Cardiac muscle cell (in vitro differentiated cells and primary cell): Measurements from ENCODE around the gene CRISPLD2. TPM values are rescaled to one million over a fixed set of nuclear protein-coding genes. Genes with fewer than 3 reads are reported as not detected.

Experiments used
- DNase-seq, 2 donors: peaks; one replicate each; pipeline versions ENCODE4 v3.0.0 to v3.0.0-alpha.2; 2010 to 2017; ENCODE audit warnings: low read depth in 1 of 2, low spot score in 1 of 2
- H3K27ac ChIP-seq: fragments of 200-600 bp; sonication (generic); 2 replicates; pipeline ENCODE4 v1.5.1; 2016
- H3K27me3 ChIP-seq: fragments of 200-600 bp; sonication (generic); 2 replicates; pipeline ENCODE4 v1.6.0; 2016; ENCODE audit warnings: control low read depth
- H3K36me3 ChIP-seq: fragments of 200-600 bp; sonication (generic); 2 replicates; pipeline ENCODE4 v1.5.1; 2016; ENCODE audit warnings: control low read depth
- H3K4me1 ChIP-seq: fragments of 200-600 bp; sonication (generic); 2 replicates; pipeline ENCODE4 v1.8.1; 2017; ENCODE audit warnings: low read depth, mild to moderate bottlenecking, mixed run types
- H3K4me3 ChIP-seq: fragments of 200-600 bp; sonication (generic); 2 replicates; pipeline ENCODE4 v1.5.1; 2016; ENCODE audit warnings: mild to moderate bottlenecking
- H3K9me3 ChIP-seq: fragments of 200-600 bp; sonication (generic); 2 replicates; pipeline ENCODE4 v1.5.1; 2017; ENCODE audit warnings: low read depth, mild to moderate bottlenecking, control low read depth
- polyA plus RNA-seq: library from polyadenylated mRNA; unstranded; fragments of >200 nt; fragmentation: Nextera tagmentation; extraction: Ambion mirVana; gene quantifications from 2 replicates; pipeline ENCODE4 v1.2.1, GENCODE V29; 2016
- total RNA-seq: library from RNA; depleted of rRNA; stranded (reverse); fragments of >200 nt; gene quantifications from 2 replicates; pipeline ENCODE4 v1.2.3, GENCODE V29; 2016
- TF ChIP-seq, protein P1 (sequence below): IDR thresholded peaks from 2 replicates; pipeline ENCODE4 v1.5.1; 2012; ENCODE audit warnings: low read depth, mild to moderate bottlenecking, low read length

The CRISPLD2 gene
- total and polyA plus RNA-seq, 2 experiments from 2014 or later = 0.91 to 1.7 TPM

DNA sequence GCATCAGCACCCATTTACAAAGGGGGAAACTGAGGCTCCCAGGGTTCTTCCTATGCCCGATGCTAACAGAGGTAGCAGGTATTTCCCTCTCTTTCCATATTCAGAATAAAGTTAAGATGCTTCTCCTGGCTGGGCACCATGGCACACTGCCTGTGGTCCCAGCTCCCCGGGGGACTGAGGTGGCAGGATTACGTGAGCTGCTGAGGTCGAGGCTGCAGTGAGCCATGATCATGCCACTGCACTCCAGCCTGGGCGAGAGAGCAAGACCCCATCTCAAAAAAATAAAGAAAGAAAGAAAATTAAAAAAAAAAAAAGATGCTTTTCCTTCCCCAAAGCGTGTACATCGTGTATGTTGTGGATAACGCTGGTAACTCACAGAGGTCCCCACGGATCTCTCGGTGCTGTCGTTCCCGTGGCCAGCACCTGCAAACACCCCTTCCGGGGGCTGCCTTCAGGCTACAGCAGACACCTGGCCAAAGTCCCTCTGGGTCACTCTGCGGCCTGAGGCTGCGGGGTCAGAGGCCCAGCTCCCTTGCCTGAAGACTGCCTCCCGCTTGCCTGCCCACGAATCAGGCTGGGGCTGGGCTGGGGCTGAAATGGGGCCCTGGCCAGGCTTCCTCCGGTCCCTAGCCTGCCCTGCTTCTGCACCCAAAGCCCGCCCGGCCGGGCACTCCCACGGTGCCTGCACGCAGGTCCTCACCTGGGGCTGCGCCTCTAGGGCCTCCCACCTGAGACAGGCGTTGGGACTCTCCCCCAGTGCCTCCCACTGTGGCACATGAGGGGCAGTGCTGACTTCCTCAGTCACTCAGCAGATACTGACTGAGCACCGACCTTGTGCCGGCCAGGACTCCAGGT, 128.4 kb downstream of the CRISPLD2 start:
- Histone ChIP-seq H3K27me3 (no peaks in the 10 kb centered on the region), H3K9me3 (no peaks in the 10 kb centered on the region), H3K4me3 (no peak overlapping the region), H3K27ac (no peak overlapping the region), H3K36me3 (no peaks in the 10 kb centered on the region), H3K4me1 (peaks cover 12% of the 10 kb centered on the region)
- no peak for DNase-seq
- TF ChIP-seq, protein P1, sequence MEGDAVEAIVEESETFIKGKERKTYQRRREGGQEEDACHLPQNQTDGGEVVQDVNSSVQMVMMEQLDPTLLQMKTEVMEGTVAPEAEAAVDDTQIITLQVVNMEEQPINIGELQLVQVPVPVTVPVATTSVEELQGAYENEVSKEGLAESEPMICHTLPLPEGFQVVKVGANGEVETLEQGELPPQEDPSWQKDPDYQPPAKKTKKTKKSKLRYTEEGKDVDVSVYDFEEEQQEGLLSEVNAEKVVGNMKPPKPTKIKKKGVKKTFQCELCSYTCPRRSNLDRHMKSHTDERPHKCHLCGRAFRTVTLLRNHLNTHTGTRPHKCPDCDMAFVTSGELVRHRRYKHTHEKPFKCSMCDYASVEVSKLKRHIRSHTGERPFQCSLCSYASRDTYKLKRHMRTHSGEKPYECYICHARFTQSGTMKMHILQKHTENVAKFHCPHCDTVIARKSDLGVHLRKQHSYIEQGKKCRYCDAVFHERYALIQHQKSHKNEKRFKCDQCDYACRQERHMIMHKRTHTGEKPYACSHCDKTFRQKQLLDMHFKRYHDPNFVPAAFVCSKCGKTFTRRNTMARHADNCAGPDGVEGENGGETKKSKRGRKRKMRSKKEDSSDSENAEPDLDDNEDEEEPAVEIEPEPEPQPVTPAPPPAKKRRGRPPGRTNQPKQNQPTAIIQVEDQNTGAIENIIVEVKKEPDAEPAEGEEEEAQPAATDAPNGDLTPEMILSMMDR = no peak

DNA sequence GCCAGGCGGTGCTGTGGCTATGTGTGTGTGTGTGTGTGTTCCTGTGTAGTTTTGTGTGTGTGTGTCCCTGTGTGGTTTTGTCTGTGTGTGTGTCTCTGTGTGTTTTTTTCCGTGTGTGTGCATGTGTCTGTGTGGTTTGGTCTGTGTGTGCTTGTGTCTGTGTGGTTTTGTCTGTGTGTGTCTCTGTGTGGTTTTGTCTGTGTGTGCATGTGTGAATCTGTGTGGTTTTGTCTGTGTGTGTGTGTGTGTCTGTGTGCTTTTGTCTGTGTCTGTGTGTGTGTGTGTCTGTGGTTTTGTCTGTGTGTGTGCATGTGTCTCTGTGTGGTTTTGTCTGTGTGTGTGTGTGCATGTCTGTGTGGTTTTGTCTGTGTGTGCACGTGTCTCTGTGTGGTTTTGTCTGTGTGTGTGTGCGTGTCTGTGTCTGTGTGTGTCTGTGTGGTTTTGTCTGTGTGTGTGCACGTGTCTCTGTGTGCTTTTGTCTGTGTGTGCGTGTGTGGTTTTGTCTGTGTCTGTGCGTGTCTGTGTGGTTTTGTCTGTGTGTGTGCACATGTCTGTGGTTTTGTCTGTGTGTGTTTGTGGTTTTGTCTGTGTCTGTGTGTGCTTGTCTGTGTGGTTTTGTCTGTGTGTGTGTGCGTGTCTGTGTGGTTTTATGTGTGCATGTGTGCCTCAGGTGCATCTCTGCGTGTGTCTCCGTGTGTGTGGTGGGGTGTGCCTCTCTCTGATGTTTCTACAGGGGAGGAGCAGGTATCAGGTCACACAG, 129.2 kb downstream of the CRISPLD2 start:
- no peak for DNase-seq
- H3K27me3 ChIP-seq = no peaks in the 10 kb centered on the region
- H3K4me3 ChIP-seq = no peak overlapping the region
- H3K27ac ChIP-seq = no peak overlapping the region
- H3K9me3 ChIP-seq = no peaks in the 10 kb centered on the region
- H3K36me3 ChIP-seq = no peaks in the 10 kb centered on the region
- TF ChIP-seq, protein P1 = no peak
- H3K4me1 ChIP-seq = peaks cover 20% of the 10 kb centered on the region

DNA sequence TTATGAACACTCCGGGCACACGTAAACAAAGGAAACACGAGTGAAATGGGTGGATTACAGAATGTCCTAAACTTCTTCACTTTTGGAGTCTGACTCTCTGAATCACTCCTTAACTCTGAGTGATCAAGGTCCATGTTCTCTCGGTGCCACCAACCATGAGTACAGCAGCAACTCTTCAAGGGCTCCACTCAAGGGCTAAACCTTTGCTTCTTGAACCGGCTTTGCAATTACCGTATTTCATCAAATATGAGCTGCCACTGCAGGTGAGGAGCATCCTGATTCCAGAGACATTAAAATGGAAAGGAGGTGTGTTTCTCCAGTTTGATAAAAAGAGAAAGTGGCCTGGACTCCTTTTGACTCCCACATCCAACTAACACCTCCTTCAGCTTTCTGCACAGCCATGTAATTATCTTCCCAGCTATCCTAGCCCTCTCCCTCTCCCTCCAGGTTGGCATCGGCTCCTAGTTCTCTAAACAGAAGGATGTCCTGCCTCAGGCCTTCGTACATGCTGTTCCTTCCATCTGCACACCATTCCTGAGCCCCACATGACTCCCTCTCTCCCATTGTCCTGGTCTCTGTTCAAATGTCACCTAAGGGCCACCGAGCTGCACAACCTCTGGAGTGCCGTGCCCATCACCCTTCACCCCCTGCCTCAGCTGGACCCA, 130.1 kb downstream of the CRISPLD2 start:
- Histone ChIP-seq H3K27ac (no peak overlapping the region), H3K36me3 (no peaks in the 10 kb centered on the region)

DNA sequence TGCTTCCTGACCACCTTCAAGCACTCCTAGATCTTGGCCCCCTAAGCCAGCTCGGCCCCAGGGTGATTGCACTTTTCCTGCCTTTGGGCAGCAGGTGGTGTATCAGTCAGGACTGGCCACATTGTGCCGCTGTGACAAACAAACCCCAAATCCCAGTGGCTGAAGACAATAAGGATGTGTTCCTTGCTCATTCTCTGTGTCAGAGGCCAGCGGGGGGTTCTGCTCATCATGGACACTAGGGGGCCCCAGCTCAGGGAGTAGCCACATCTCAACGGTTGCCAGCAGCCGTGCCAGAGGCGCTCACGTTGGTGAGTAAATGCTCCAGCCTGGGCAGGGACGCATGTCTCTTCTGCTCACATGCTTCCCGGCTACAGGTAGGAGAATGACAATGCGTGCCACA, 131.1 kb downstream of the CRISPLD2 start:
- H3K4me3 ChIP-seq = no peak overlapping the region
- no peak overlapping the region for H3K27ac ChIP-seq
- peaks cover 20% of the 10 kb centered on the region for H3K4me1 ChIP-seq
- DNase-seq = no peak
- no peaks in the 10 kb centered on the region for H3K27me3 ChIP-seq
- H3K9me3 ChIP-seq = no peaks in the 10 kb centered on the region
- TF ChIP-seq, protein P1 = peak; percentile 19
- no peaks in the 10 kb centered on the region for H3K36me3 ChIP-seq

More for the DNA sequence above, 130.1 kb downstream of the CRISPLD2 start:
- Histone ChIP-seq H3K27me3 (no peaks in the 10 kb centered on the region), H3K4me3 (no peak overlapping the region), H3K4me1 (peaks cover 20% of the 10 kb centered on the region), H3K9me3 (no peaks in the 10 kb centered on the region)
- peak in 1 of 2 donors; percentile 36 for DNase-seq
- TF ChIP-seq, protein P1 = no peak

DNA sequence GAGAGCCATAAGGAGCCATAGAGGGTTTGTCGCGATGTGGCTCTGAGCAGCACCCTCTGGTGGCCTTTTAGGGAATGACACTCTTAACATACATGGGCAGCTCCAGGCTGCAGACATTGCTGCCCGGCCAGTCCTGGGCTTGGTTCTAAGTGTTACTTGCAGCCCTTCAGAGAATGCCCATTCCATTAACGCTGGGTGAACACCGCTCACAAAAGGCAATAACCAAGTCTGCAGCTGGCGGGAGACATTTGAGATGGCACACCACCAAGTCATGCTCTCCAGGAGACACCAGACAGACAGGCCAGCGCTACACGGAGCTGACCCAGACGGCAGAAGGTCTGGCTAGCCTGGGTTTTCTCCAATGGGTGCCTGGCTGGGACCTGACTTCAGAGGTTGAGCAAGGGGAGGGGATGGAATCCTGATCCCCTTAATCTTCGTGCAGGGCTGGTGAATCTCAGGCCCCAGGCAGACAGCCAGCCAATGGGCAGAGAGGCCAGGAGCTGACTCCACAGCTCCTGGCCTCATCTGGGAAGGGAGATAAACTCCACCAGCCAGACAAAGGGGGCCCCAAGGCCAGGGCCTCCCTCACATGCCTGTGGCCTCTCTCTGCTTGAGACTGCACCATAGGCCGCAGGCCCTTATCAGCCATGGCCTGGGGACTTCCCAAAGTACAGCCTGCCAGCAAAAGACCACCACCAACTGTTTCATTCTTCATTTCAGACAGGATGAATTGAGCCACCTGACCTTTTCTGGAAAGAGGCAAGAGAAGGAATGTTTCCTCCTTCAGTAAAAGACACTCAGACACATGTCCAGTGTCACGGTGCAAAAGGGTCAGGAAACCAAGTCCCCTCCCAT, 132.8 kb downstream of the CRISPLD2 start:
- Histone ChIP-seq H3K4me1 (peaks cover 20% of the 10 kb centered on the region), H3K27me3 (no peaks in the 10 kb centered on the region), H3K4me3 (no peak overlapping the region), H3K9me3 (no peaks in the 10 kb centered on the region), H3K36me3 (no peaks in the 10 kb centered on the region), H3K27ac (peak overlapping the region; percentile 98)
- TF ChIP-seq, protein P1 = peak; percentile 83
- DNase-seq = peak; percentile 90 to 91
